Measurements from ENCODE around the gene FBXO28. TPM values are rescaled to one million over a fixed set of nuclear protein-coding genes. Genes with fewer than 3 reads are reported as not detected.

The FBXO28 gene
- total RNA-seq, 1 donor from 2014 or later, result 32.6 TPM

GRCh38 chr1:224133741-224134299, 19.9 kb downstream of the FBXO28 start:
- no peak overlapping the region for H3K4me3 ChIP-seq (ENCODE audit: insufficient read depth, low read depth, low read length)
- H3K9me3 Mint-ChIP-seq (ENCODE audit: unreplicated experiment), result no peaks in the 10 kb centered on the region
- no peak overlapping the region for H2AFZ ChIP-seq (ENCODE audit: low read depth, low read length)
- H3K27ac Mint-ChIP-seq (ENCODE audit: unreplicated experiment), result no peak overlapping the region
- H3K36me3 Mint-ChIP-seq (ENCODE audit: low read depth, unreplicated experiment), result peaks cover 26% of the 10 kb centered on the region
- no peak overlapping the region for H3K4me3 Mint-ChIP-seq (ENCODE audit: unreplicated experiment)
- H3K27ac ChIP-seq (ENCODE audit: low read depth, low read length), result no peak overlapping the region
- peaks cover 25% of the 10 kb centered on the region for H3K36me3 ChIP-seq (ENCODE audit: insufficient read depth, low read length)
- H3K27me3 ChIP-seq (ENCODE audit: insufficient read depth, low read length), result no peaks in the 10 kb centered on the region
- TF ChIP-seq EZH2 (IDR thresholded peaks at IDR 0.05; ENCODE audit: insufficient read depth, low read length) (no peak), CTCF (IDR thresholded peaks at IDR 0.05; ENCODE audit: insufficient read depth, low read depth, low read length) (no peak)
- H3K27me3 Mint-ChIP-seq (ENCODE audit: low read depth, unreplicated experiment), result no peaks in the 10 kb centered on the region
- FAIRE-seq (no peak), DNase-seq (ENCODE audit: low read depth) (no peak)
- H4K20me1 ChIP-seq (ENCODE audit: insufficient read depth, low read length), result peaks cover 11% of the 10 kb centered on the region
- peaks cover under 1% of the 10 kb centered on the region for H3K4me1 ChIP-seq (ENCODE audit: insufficient read depth, low read length)
- peaks cover 5% of the 10 kb centered on the region for H3K4me1 Mint-ChIP-seq (ENCODE audit: low read depth, unreplicated experiment)
- H3K9ac ChIP-seq (ENCODE audit: low read length), result no peak overlapping the region
- H3K4me2 ChIP-seq (ENCODE audit: low read length), result no peak overlapping the region
- no peaks in the 10 kb centered on the region for H3K9me3 ChIP-seq (ENCODE audit: insufficient read depth, low read depth, low read length)
- peaks cover 13% of the 10 kb centered on the region for H3K79me2 ChIP-seq (ENCODE audit: insufficient read depth, low read length)

- Histone ChIP-seq H3K36me3 (ENCODE audit: insufficient read depth, low read length) (peaks cover 7% of the 10 kb centered on the region), H3K9ac (ENCODE audit: low read length) (no peak overlapping the region), H3K9me3 (ENCODE audit: insufficient read depth, low read depth, low read length) (no peaks in the 10 kb centered on the region), H4K20me1 (ENCODE audit: insufficient read depth, low read length) (peaks cover 4% of the 10 kb centered on the region), H3K4me1 (ENCODE audit: insufficient read depth, low read length) (no peaks in the 10 kb centered on the region), H3K27ac (ENCODE audit: low read depth, low read length) (no peak overlapping the region), H3K79me2 (ENCODE audit: insufficient read depth, low read length) (no peaks in the 10 kb centered on the region), H3K27me3 (ENCODE audit: insufficient read depth, low read length) (no peaks in the 10 kb centered on the region), H3K4me2 (ENCODE audit: low read length) (no peak overlapping the region), H3K4me3 (ENCODE audit: insufficient read depth, low read depth, low read length) (no peak overlapping the region), H2AFZ (ENCODE audit: low read depth, low read length) (no peak overlapping the region)
- no peak overlapping the region for H3K27ac Mint-ChIP-seq (ENCODE audit: unreplicated experiment)
- peaks cover 8% of the 10 kb centered on the region for H3K36me3 Mint-ChIP-seq (ENCODE audit: low read depth, unreplicated experiment)
- DNase-seq (ENCODE audit: low read depth) (no peak), FAIRE-seq (no peak)
- H3K27me3 Mint-ChIP-seq (ENCODE audit: low read depth, unreplicated experiment), result no peaks in the 10 kb centered on the region
- no peak for TF ChIP-seq EZH2 (IDR thresholded peaks at IDR 0.05; ENCODE audit: insufficient read depth, low read length)
- no peak for TF ChIP-seq CTCF (IDR thresholded peaks at IDR 0.05; ENCODE audit: insufficient read depth, low read depth, low read length)
- H3K9me3 Mint-ChIP-seq (ENCODE audit: unreplicated experiment), result no peaks in the 10 kb centered on the region
- peaks cover 5% of the 10 kb centered on the region for H3K4me1 Mint-ChIP-seq (ENCODE audit: low read depth, unreplicated experiment)
- H3K4me3 Mint-ChIP-seq (ENCODE audit: unreplicated experiment), result no peak overlapping the region
Observed at GRCh38 chr1:224137518-224137917, 23.6 kb downstream of the FBXO28 start.

- Histone ChIP-seq H3K27me3 (ENCODE audit: insufficient read depth, low read length) (no peaks in the 10 kb centered on the region), H3K36me3 (ENCODE audit: insufficient read depth, low read length) (peaks cover 7% of the 10 kb centered on the region), H3K79me2 (ENCODE audit: insufficient read depth, low read length) (no peaks in the 10 kb centered on the region), H3K9ac (ENCODE audit: low read length) (no peak overlapping the region), H3K4me1 (ENCODE audit: insufficient read depth, low read length) (no peaks in the 10 kb centered on the region), H3K27ac (ENCODE audit: low read depth, low read length) (no peak overlapping the region), H3K4me2 (ENCODE audit: low read length) (no peak overlapping the region), H2AFZ (ENCODE audit: low read depth, low read length) (no peak overlapping the region), H3K4me3 (ENCODE audit: insufficient read depth, low read depth, low read length) (no peak overlapping the region), H4K20me1 (ENCODE audit: insufficient read depth, low read length) (no peaks in the 10 kb centered on the region), H3K9me3 (ENCODE audit: insufficient read depth, low read depth, low read length) (no peaks in the 10 kb centered on the region)
- no peak for TF ChIP-seq EZH2 (IDR thresholded peaks at IDR 0.05; ENCODE audit: insufficient read depth, low read length)
- TF ChIP-seq CTCF (IDR thresholded peaks at IDR 0.05; ENCODE audit: insufficient read depth, low read depth, low read length), result no peak
- FAIRE-seq (no peak), DNase-seq (ENCODE audit: low read depth) (no peak)
- Mint-ChIP-seq H3K4me3 (ENCODE audit: unreplicated experiment) (no peak overlapping the region), H3K27ac (ENCODE audit: unreplicated experiment) (no peak overlapping the region), H3K27me3 (ENCODE audit: low read depth, unreplicated experiment) (no peaks in the 10 kb centered on the region), H3K36me3 (ENCODE audit: low read depth, unreplicated experiment) (peaks cover 6% of the 10 kb centered on the region), H3K4me1 (ENCODE audit: low read depth, unreplicated experiment) (no peaks in the 10 kb centered on the region), H3K9me3 (ENCODE audit: unreplicated experiment) (no peaks in the 10 kb centered on the region)
Observed at GRCh38 chr1:224138198-224138597, 24.3 kb downstream of the FBXO28 start.

All from astrocyte (in vitro differentiated cells and primary cell).